Measurements from ENCODE around the gene GALNT18. TPM values are rescaled to one million over a fixed set of nuclear protein-coding genes. Genes with fewer than 3 reads are reported as not detected.

GALNT18 gene
- total and polyA plus RNA-seq, 2 of the 4 experiments (the other 2 are of a cell fraction), result 9.5 to 11.3 TPM

- no peak overlapping the region for H3K14ac ChIP-seq (replicated peaks; ENCODE audit: low read depth, low read length)
- 94% methylated on average over 6 of the region's 7 CpGs; no CpG with 5 or more reads in 1 of the 2 experiments for WGBS, 2 experiments (ENCODE audit: extremely low coverage in 2 of 2, insufficient read length in 1 of 2)
- no peak overlapping the region for H3K56ac ChIP-seq (ENCODE audit: extremely low read depth, insufficient read depth, low read length)
- ChIA-PET POLR2A (ENCODE audit: unreplicated experiment) (no interaction called here), CTCF (no interaction called here)
- H3K9ac ChIP-seq (ENCODE audit: low read depth, low read length), result no peak overlapping the region
- no peak overlapping the region for H3K23ac ChIP-seq (ENCODE audit: low read depth, low read length)
- H2BK5ac ChIP-seq (ENCODE audit: low read depth, low read length, poor library complexity, severe bottlenecking), result no peak overlapping the region
- no peak overlapping the region for H2BK120ac ChIP-seq (ENCODE audit: low read depth, low read length)
- intact Hi-C loops (cut with micrococcal nuclease) (no loop called here), dilution Hi-C loops (cut with HindIII; ENCODE audit: low sequenced_read_pairs, unreplicated experiment) (no loop called here), in situ Hi-C loops (cut with MboI; ENCODE audit: low sequenced_read_pairs) (no loop called here)
- H3K27ac ChIP-seq (ENCODE audit: insufficient read depth, low read length), result no peak overlapping the region
- H3K4me1 ChIP-seq (ENCODE audit: control insufficient read depth, insufficient read depth, low read length), result peaks cover 6% of the 10 kb centered on the region; the same call in 1 of the 2 replicates
- H3K4ac ChIP-seq (ENCODE audit: low read depth, low read length), result no peak overlapping the region
- H2AK9ac ChIP-seq (replicated peaks; ENCODE audit: low read depth, low read length, poor library complexity), result no peak overlapping the region
- no peak overlapping the region for H4K91ac ChIP-seq (ENCODE audit: insufficient read depth, low read depth, low read length)
- H4K5ac ChIP-seq (ENCODE audit: low read depth, low read length), result no peak overlapping the region
- H3K9me1 ChIP-seq (ENCODE audit: insufficient read depth, low read length), result no peaks in the 10 kb centered on the region
- no peak overlapping the region for H2BK15ac ChIP-seq (ENCODE audit: low read depth, low read length)
- TF ChIP-seq MAZ (IDR thresholded peaks at IDR 0.05; ENCODE audit: borderline replicate concordance, low read depth, low read length), result no peak
- no peak for TF ChIP-seq NFE2L2 (IDR thresholded peaks at IDR 0.05; ENCODE audit: low read depth, low read length)
- TF ChIP-seq CEBPB (IDR thresholded peaks at IDR 0.05; ENCODE audit: low read depth, low read length), result no peak
- H3K9me3 ChIP-seq (ENCODE audit: control insufficient read depth, insufficient read depth, low read length), result no peaks in the 10 kb centered on the region
- H3K18ac ChIP-seq (ENCODE audit: low read depth, low read length), result no peak overlapping the region
- no TSS peak for BruUV-seq (replicated peaks)
- no peaks in the 10 kb centered on the region for H3K36me3 ChIP-seq (ENCODE audit: control insufficient read depth, insufficient read depth, low read length)
- H3K27me3 ChIP-seq (ENCODE audit: control insufficient read depth, insufficient read depth, low read length), result no peaks in the 10 kb centered on the region; the same call in 1 of the 2 replicates
- DNase-seq (no peak), ATAC-seq (ENCODE audit: low read depth) (no peak)
- H2AK5ac ChIP-seq (ENCODE audit: low read depth, low read length), result no peak overlapping the region
- no peaks in the 10 kb centered on the region for H4K20me1 ChIP-seq (ENCODE audit: insufficient read depth, low read length)
- no peak overlapping the region for H3K4me3 ChIP-seq (ENCODE audit: insufficient read depth, low read depth, low read length)
- no peak overlapping the region for H4K8ac ChIP-seq (ENCODE audit: low read depth in 2 of 2, low read length in 2 of 2)
- H3K4me2 ChIP-seq (ENCODE audit: low read depth, low read length), result no peak overlapping the region
- H2AFZ ChIP-seq (replicated peaks; ENCODE audit: low read length, poor library complexity), result no peak overlapping the region
- no peaks in the 10 kb centered on the region for H3K79me1 ChIP-seq (ENCODE audit: low read depth in 1 of 2, low read length in 2 of 2)
- no peak overlapping the region for H2BK20ac ChIP-seq (ENCODE audit: low read depth, low read length)
These were observed 303.3 kb downstream of the GALNT18 start for GRCh38 chr11:11318461-11318860.

Measured in IMR-90 (cell line).